HG03378 (cell line): ENCODE data around the gene CATSPERE.
A peak's percentile ranks its signal among the peaks of the same experiment; 100 is the strongest.

Source experiments
- ATAC-seq: cut with Tn5 transposase; IDR thresholded peaks from one replicate; pipeline ENCODE4 v1.9.1; 2021; ENCODE audit warnings: mild to moderate bottlenecking, moderate library complexity; ENCODE audit not compliant: unreplicated experiment

CATSPERE gene

GRCh38 chr1:244614879-244615278 lies 153.8 kb downstream of the CATSPERE start:
- no peak for ATAC-seq

GRCh38 chr1:244615301-244615700 lies 154.2 kb downstream of the CATSPERE start:
- ATAC-seq: no peak

GRCh38 chr1:244626709-244627108 lies 165.6 kb downstream of the CATSPERE start:
- ATAC-seq: no peak

- ATAC-seq: no peak
These were observed 167.7 kb downstream of the CATSPERE start for GRCh38 chr1:244628789-244629188.

- ATAC-seq: no peak
These were observed 172.1 kb downstream of the CATSPERE start for GRCh38 chr1:244633140-244633539.

GRCh38 chr1:244634546-244634945 lies 173.5 kb downstream of the CATSPERE start:
- ATAC-seq: no peak

- no peak for ATAC-seq
These were observed 175.6 kb downstream of the CATSPERE start for GRCh38 chr1:244636488-244637259.

GRCh38 chr1:244639561-244639960 lies 178.5 kb downstream of the CATSPERE start:
- no peak for ATAC-seq

- ATAC-seq: no peak
These were observed 179.8 kb downstream of the CATSPERE start for GRCh38 chr1:244640917-244641316.

GRCh38 chr1:244642526-244642925 lies 181.5 kb downstream of the CATSPERE start:
- ATAC-seq: no peak

GRCh38 chr1:244642988-244643387 lies 181.9 kb downstream of the CATSPERE start:
- no peak for ATAC-seq

- ATAC-seq: no peak
These were observed 184.3 kb downstream of the CATSPERE start for GRCh38 chr1:244645414-244645813.

- ATAC-seq: no peak
These were observed 184.8 kb downstream of the CATSPERE start for GRCh38 chr1:244645890-244646289.

GRCh38 chr1:244647819-244648218 lies 186.7 kb downstream of the CATSPERE start:
- ATAC-seq: no peak

- no peak for ATAC-seq
These were observed 191.0 kb downstream of the CATSPERE start for GRCh38 chr1:244651956-244652622.

GRCh38 chr1:244652623-244653438 lies 191.8 kb downstream of the CATSPERE start, which contains the start of gene DESI2:
DESI2 (plus strand) TSS chr1:244653126; CDS start chr1:244653314, 188 bp downstream.
- ATAC-seq: peak; percentile 98

GRCh38 chr1:244653439-244654107 lies 192.5 kb downstream of the CATSPERE start:
- no peak for ATAC-seq

GRCh38 chr1:244654108-244655038 lies 193.3 kb downstream of the CATSPERE start:
- ATAC-seq: no peak

- ATAC-seq: no peak
These were observed 194.1 kb downstream of the CATSPERE start for GRCh38 chr1:244655186-244655585.

- no peak for ATAC-seq
These were observed 196.3 kb downstream of the CATSPERE start for GRCh38 chr1:244657421-244657820.
